GM18909 (cell line): ENCODE data around the gene APP.
A peak's percentile ranks its signal among the peaks of the same experiment; 100 is the strongest.

Source experiments
- ATAC-seq: cut with Tn5 transposase; IDR thresholded peaks from one replicate; pipeline ENCODE4 v1.9.1; 2021; ENCODE audit warnings: mild to moderate bottlenecking; ENCODE audit not compliant: unreplicated experiment, poor library complexity

Gene APP

DNA sequence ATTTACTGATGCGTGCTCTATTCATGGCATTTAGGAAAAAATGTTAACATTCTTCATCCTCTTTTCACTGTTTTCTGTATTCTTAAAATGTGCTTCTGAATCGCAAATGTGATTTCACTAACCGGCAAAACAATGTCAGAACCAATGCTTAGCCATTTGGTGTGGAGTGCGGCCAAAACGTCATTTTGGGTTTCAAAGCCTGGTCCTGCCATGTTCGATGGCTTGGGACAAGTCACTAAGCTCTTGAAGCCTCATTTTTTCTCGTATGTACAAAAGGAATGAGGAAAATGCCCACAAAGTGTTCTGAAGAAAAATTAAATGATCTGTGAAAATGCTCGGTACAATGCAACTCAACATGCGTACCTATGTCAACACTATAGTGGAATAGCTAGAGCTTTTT is 175.3 kb downstream of the APP start:
- no peak for ATAC-seq

DNA sequence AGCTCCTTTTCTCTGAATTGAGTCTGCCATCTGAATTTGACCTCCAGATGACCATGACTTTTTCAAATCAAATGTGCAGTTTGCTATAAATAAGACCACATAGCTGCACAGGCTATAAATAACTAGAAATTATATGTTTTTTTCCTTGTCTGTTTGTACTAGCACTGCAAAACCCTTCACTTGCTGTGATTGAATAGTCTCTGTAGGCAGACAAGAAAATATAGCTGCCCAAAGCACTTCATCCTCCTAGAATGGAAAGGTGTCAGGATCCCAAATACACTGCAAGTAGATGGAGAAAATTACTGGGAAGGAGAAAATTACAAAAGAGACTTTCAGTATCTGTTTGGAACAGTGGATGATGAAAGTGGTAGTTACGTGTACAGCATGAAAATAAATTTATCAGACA is 175.8 kb downstream of the APP start:
- no peak for ATAC-seq

DNA sequence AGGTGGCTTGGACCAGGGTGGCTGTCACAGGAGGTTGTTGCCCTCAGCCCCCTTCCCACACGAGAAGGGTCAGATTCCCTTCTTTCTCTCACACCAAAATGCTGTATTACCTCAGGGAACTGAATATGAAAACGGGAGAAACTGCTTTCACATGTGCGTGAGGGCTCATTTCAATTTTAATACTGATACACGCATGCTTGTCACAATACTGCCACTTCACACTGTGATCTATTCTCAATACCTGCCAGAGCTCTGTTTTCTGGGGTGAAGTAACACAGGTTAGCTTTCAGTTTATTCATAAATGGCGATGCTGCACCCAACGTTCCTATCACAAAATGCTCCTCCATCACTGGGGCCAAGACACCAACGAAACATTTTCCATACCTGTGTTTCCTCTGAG is 181.8 kb downstream of the APP start:
- ATAC-seq, result no peak

DNA sequence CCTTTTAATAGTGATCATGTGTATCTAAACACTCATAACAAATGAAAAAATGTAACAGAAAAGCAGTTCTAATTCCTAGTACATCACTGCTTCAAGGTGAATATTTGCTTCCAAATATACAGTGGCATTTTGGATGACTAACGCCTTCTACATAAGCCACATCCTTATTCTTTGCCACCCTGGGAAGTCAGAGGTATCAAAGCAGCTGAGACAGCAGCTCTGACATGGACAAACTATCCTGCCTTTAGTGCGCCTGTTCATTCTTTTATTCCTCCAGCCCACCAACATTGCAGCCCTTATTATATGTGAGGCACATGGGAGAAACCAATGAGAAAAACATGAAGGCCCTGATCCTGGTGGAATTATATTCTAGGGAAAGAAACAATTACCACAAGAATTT is 183.0 kb downstream of the APP start:
- ATAC-seq, result no peak

DNA sequence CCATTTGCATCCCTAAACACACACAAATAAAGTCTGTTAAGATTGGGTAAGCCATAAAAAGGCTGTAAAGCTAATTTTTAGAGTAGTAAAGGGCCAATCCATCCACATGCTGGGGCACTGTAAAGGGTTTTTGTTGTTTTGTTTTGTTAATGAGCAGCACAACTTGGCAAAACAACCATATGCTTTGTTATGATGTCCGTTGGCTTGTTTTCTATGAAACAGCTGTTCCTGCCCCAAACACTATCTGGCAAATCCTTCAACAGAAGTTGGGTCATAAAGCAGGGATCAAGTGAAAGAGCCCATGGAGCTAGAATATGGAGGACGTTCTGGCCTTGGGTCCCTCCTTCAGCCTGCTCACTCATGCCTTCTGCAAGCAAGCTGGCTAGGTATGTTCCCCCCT is 183.6 kb downstream of the APP start:
- ATAC-seq, result no peak

DNA sequence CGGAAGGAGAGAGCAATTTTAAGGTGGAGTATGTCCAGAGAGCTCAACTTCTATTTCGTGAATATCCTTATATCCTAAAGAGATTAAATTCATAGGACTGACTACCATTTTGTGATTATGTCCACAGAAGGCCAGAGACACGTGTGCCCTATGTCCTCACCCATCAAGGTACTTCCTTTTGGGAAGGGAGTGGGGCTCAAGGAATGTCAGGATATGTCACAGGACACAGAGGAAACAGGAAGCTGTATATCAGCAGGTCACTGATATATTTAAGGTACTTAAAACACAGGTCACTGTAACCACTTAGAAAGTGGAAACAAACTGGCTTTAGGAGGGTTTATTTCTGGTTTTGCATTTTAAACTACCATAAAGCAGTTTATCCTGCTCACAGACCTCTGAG is 184.6 kb downstream of the APP start:
- ATAC-seq, result no peak

DNA sequence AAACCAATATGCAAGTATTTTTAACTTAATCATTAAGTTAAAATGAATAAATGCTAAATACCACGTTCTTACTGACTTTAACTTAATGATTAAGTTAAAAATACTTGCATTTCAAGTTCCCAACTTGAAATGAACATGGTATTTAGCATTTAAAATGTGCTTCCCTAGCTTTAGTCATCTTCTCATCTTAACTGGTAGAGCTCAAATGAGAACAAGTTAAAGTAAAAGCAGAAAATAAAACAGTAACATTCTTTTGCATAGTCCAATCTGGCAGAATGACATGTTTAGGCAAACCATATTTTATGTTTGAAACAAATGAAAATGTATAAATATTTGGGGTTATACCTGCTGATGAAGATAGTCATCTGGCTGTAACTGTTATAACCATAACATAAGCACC is 186.0 kb downstream of the APP start:
- no peak for ATAC-seq

DNA sequence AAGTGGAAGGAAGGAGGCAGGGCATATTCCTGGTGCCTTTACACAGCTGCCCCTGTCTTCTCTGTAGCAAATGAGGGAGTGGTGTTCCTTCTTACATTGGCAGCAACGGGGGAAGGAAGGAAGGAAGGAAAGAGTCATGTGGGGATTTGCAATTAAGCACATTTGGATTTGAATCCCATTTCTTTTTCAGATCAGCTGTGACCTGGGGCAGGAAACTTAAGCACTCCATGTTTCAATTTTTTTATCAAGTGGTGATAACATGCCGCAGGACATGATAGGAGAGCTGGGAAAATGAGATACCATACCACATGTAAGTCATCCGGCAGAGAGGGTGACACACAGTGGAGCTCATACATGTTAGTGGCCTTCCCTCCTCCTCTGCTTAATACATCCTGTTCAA is 186.8 kb downstream of the APP start:
- ATAC-seq, result no peak

DNA sequence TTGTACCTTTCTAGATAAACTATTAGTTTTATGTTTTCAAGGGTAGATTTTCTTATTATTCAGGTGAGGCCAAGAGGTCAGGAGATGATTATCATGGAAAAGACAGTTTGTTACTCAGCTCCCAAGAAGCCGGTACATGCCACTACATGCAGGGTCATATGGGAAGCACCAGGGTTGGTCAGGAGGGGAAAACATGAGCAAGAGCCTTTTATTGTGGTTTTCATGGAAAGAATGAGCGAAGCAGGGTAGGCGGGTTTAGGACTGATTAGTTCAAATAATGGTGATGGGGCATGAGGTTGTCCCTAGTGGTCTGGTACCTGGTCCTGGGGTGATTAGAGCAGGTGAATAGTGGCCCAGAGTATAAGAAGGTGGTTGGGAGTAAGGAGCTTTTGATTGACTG is 189.9 kb downstream of the APP start:
- no peak for ATAC-seq

DNA sequence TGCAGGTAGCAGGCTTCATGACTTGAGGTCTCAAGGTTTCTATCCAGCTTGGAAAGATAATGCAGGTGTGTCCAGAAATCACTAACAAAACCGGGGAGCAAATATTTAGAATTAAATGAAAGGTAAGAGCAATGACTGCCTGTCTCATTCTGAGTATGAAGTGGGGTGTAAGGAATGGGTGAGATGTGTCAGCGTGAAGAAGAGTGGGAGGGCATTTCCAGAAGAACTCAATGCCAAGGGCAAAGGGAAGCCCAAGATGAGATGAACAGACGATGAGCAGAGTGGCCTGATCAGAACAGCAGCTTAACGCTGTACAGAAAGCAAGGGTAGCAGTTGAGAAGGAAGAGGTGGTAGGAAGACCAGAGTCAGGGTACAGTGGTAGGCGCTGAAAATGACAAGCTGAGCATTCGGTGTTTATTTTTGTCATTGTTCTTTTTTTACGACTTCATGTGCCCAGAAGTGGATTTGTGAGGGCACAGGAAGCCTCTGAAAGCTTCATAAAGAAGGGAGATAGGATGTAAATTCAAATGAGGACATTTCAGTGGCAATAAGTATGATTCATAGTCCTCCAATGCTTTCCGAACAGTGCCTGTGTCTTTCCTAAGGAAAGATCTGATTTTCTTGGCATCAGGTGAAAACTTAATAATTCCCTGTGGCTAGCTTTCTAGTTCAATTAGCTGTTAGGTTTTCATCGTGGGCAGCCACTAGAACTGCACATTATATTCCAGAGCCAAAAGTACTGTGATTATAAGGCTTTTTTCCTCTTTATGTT is 190.5 kb downstream of the APP start:
- no peak for ATAC-seq

DNA sequence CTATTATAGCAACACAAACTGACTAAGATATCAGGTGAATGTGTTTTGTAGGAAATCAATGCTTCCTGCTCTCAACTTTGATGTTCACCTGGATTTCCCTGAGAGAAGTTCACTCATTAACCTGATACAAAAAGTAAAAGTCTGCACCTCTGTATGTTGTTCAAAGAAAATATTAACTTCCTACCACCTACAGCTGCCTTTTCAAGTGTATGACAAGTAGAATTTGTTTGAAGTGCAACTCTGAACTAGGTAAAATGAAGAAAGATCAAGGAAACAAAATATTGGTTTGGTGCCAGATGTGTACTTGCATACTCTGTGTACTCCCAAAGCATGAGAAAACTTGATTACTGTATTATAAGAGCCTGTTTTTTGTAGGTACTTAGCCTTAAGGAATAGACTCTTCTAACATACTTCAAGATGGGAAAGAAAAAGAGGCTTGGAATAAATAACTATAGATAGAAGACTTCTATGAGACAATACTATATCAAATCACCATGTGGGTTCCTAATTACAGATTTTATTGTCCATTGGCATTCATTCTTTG is 193.4 kb downstream of the APP start:
- no peak for ATAC-seq

DNA sequence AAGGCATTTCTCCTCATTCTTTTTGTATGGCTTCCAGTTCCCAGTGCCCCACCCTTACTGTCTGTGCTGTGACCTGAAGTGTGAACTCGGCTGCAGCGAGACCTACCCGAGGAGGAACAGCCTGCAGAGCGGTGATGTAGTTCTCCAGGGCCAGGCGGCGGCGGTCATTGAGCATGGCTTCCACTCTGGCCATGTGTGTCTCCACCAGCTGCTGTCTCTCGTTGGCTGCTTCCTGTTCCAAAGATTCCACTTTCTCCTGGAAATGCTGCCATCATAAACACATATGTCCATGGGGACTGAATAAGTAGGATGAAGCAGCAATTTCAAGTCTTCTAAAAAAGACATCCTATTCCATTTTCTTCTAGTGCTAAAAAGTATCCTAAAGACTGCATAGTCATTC is 195.6 kb downstream of the APP start:
- ATAC-seq, result no peak

DNA sequence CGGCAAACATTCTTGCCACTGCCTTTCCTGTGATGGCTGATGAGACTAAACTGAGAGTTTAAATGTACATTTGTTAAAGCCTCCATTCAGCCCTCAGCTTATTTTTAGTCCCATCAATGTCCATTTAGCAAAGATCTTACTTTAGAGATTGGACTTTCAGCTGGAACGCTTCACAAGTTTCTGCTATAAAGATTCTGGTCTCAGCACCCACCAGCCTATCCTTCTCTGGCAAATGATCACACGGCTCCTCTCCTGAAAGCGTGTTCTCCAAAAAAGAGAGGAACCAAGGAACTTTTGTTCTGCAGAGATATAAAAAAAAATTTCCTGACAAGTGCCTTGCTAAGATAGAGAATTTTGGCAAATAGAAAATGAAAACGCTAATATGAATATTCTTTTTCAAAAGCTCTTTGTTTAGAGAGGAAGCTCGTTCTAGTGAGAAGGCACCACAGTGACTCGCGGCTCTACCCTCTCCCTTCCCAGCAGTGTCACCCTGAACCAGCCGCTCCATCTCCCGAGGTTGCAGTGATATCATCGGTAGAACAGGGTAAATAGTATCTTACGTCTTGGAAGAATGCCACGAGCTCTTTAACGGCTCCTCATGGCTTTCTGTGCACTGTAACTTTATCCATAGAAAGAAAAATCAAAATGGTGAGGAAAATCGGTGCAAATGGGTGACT is 200.2 kb downstream of the APP start:
- no peak for ATAC-seq

DNA sequence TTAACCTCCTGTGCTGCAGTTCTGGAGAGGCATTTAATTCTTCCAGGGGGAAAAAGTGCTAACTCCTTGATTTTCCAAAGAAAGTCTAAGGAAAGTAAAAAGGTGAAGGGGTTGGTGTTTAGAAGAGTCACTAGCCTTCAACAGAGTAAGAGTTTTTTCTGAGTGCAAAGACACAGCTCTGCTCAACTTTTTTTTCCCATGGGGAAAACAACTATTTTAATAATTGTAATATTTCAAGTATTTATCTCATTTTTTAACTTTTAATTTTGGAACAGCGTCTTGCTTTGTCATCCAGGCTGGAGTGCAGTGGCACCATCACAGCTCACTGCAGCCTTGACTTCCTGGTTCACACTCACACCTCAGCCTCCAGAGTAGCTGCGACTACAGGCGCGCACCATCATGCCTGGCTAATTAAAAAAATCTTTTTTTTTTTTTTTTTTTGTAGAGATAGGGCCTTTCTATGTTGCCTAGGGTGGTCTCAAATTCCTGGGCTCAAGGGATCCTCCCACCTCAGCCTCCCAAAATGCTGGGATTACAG is 202.6 kb downstream of the APP start:
- peak; percentile 28 for ATAC-seq

DNA sequence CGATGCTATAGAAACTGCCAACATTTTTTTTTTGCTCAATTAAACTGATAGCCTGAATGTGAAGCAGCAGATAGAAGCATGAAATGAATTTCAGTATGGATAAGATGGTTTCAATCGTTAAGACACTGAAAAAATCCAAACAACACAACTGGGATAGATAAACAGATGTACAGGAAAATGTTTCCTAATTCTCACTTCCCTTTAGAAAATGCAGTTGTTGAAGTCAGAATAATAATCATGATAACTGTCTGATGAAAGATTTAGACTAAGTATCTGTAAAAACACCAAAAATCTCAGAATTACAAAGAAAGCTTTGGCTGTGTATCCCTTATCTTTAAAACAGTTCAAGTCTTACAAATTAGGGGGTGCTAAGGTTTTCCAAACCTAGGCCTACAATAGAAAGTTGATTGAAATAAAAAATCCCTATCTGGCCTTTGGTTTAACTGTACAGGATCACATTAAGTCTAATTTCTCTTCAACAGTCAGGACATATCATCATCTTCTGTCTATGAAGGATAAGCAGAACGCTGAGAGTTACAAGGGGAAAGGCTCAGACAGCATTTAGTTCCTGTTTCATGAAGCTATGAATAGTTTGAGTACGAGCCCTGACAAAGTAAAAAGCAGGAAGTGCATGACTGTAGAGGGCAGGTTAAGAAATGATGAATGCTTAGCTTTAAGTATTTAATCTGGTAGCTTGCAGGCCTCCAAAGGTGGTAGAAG is 203.2 kb downstream of the APP start:
- peak; percentile 97 for ATAC-seq

DNA sequence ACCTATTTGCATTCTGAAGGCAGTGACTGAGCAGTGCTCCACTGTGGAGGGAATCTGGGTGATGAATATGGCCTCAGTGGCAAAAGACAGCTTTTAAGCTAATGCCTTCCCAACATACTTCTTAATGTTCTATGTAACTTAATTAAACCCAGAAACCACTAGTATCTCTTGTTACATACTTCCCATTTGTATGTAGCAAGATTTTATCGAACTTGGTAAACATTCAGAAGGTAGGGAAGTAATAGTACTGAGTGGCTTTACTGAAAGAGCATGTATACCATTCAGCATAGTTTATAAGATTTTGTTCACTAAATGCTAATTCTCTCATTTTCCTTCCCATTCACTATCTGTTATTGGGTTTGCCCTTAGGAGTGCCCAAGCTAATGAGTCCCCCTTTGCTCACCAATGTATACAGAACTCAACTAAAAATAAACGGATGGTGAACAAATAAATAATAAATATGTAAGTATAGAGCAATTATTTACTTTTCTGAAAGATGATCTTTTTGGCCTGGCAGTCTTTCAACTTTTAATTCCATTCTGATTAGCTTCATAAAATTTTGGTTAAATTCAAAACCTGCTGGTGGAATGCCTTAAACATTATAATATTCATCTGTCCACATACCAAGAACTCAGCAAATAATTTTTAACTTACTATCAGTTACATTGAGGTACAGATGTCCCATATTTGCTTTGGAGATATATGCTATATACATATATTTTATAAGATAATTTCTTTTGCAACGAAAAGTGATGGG is 204.4 kb downstream of the APP start:
- ATAC-seq, result no peak

DNA sequence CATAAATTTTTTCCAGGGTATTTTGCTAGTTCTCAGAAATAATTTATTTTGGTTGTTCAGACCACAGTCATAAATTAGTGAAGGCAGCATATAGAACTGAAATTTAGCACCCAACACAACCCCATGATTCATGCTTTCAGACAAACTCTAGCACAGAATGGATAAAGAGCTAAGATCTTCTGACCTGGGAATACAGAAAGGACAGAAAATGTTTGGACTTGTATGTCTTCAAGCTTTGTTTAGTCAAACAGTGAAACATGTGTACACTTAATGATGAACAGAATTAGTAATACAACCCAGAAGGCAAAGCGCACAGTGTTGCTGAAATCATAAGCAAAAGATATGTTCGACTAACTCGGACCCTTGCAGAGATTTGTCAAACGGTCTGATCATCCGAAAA is 205.6 kb downstream of the APP start:
- ATAC-seq, result no peak

DNA sequence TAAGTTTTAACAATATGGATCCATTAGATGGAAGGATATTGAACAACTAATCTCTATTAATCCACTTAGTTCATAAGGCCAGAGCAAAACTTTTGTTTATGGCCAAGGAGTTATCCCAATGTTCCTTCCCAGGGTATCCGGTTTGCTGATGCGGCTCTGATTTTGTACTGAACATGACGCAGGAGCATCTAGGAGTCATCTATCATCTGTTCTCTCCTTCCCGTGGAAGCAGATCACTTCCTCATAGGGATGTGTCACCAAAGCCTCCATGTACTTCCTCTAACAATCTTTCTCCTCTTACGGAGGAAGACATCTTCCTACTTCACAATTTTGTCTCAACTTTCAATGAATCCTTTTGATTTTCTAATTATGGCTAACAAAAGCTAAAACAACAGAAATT is 206.6 kb downstream of the APP start:
- no peak for ATAC-seq

DNA sequence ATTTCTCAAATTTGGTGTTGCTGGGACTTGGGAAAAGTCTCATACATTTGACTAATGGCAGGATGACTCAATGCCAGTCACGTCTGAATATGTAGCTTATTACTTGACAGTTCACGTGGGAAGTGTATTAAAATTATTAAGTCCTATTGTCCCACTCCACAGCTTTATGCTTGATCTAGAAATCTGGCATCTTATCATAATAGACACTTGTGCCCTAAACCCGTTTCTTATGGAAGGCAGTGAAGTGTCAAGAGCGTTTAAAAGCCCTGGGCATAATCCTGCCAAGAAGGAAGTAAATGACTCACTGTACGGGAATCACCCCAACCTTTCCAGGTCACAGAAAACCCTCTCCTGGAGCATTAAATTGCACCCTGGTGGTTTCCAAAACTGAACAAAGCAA is 207.4 kb downstream of the APP start:
- ATAC-seq, result no peak

DNA sequence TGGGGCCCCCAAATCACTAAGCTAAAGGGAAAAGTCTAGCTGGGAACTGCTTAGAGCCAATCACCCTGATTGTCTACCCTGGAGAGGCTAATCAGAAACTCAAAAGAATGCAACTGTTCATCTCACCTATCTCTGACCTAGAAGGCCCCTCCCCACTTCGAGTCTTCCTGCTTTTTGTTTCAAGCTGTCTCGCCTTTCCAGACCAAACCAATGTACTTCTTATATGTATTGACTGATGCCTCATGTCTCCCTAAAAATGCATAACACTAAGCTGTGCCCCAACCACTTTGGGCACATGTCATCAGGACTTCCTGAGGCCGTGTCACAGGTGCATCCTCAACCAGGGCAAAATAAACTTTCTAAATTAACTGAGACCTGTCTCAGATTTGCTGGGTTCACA is 209.5 kb downstream of the APP start:
- ATAC-seq, result no peak
